Cardiac fibroblast (primary cell): ENCODE data around the gene PLAAT5.
A peak's percentile ranks its signal among the peaks of the same experiment; 100 is the strongest.

Experiments used
- DNase-seq, 2 donors: peaks; one replicate each; pipeline versions ENCODE4 v3.0.0 to v3.0.0-alpha.2; 2010; ENCODE audit warnings: low read depth in 2 of 2
- H3K4me3 ChIP-seq, 2 donors: replicated peaks in 1 of 2; 1 replicate in 1 of 2; 2 replicates in 1 of 2; pipeline ENCODE4 v1.5.1; 2011; ENCODE audit warnings: low read depth in 2 of 2, low read length in 2 of 2, mild to moderate bottlenecking in 2 of 2, moderate library complexity in 1 of 2
- TF ChIP-seq, protein P1 (sequence below): IDR thresholded peaks from one replicate; pipeline ENCODE4 v1.5.1; 2011; ENCODE audit warnings: low read depth, mild to moderate bottlenecking, low read length, inconsistent platforms

The PLAAT5 gene

DNA sequence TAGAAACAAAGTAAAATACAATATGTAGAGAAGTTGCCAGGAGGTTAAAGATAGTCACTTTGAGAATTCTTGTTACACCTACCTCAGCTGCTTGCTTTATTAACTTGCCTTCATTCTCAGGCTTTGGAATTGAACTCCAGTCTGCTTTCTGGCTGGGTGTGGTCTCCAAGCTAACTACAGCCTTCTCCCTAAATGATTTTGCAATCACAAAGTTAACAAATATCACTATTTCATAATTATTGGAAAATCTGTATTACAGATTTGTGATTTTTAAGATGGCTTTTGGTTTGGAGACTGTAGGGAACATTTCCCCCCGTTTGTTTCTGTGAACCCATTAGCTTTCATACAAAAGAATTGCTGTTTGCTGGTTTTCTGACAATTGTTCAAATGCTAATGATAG is 2.2 kb downstream of the PLAAT5 start:
- no peak overlapping the region for H3K4me3 ChIP-seq
- DNase-seq: peak in 1 of 2 donors; percentile 28
- TF ChIP-seq, protein P1, sequence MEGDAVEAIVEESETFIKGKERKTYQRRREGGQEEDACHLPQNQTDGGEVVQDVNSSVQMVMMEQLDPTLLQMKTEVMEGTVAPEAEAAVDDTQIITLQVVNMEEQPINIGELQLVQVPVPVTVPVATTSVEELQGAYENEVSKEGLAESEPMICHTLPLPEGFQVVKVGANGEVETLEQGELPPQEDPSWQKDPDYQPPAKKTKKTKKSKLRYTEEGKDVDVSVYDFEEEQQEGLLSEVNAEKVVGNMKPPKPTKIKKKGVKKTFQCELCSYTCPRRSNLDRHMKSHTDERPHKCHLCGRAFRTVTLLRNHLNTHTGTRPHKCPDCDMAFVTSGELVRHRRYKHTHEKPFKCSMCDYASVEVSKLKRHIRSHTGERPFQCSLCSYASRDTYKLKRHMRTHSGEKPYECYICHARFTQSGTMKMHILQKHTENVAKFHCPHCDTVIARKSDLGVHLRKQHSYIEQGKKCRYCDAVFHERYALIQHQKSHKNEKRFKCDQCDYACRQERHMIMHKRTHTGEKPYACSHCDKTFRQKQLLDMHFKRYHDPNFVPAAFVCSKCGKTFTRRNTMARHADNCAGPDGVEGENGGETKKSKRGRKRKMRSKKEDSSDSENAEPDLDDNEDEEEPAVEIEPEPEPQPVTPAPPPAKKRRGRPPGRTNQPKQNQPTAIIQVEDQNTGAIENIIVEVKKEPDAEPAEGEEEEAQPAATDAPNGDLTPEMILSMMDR: no peak

GRCh38 chr11:63485777-63486176 is 5.2 kb downstream of the PLAAT5 start:
- H3K4me3 ChIP-seq: no peak overlapping the region
- DNase-seq: no peak
- TF ChIP-seq, protein P1: no peak

DNA sequence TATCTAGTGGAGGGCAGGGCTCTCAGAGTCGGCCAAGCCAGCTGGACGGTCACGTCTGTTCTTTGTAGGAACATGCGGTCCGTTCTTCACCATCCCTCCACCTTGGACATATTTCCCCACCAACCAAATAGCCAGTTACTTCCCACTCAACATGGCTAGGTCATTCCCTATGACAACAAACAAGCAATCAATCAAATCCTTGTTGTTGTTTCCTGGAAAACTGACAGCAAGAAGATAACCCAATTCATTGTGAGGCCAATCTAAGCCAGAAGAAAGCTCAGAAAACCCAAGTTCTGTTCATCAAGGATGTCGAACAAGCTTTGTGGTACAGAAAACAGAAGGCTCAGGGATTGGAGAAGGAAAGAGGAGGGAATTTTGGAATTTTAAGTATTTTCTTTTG is 10.9 kb downstream of the PLAAT5 start:
- no peak overlapping the region for H3K4me3 ChIP-seq
- TF ChIP-seq, protein P1: no peak
- no peak for DNase-seq

DNA sequence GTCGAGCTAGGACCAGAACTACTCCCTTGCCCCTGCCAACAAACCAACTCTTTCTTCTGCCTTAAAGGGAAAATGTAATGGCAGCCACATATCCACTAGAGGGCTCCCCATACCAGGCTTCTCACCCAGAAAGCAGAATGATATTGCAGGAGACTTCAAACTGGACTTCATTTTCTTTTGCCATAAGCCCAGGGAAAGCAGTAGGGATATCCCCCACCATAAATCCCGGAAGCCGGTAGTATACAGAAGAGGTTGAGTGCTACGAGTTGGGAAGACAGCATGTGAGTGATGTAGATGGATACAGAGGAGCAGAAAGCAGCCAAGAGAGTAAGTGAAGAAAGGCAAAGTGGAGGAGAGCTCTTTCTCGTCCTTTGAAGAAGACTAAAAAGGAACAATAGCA is 12.1 kb downstream of the PLAAT5 start:
- peak; percentile 83 to 92 for DNase-seq
- TF ChIP-seq, protein P1: peak; percentile 86
- H3K4me3 ChIP-seq: no peak overlapping the region

- TF ChIP-seq, protein P1: no peak
- DNase-seq: peak in 1 of 2 donors; percentile 2
- no peak overlapping the region for H3K4me3 ChIP-seq
Observed at GRCh38 chr11:63476618-63477017, 14.3 kb downstream of the PLAAT5 start.

DNA sequence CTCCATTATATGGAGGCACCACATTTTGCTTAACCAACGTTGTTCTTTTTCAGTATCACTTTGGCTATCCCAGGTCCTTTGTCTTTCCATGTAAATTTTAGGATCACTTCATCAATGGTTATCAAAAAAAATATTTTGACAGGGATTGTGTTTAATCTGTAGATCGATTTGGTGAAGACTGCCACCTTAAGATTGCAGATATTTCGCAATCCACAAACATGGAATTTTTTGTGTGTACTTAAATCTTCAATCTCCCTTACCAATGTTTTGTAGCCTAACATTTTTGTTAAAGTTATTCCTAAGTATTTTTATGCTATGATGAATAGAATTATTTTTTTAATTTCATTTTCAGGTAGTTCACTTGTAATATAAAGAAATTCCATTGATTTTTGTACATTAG is 18.6 kb downstream of the PLAAT5 start:
- H3K4me3 ChIP-seq: no peak overlapping the region
- DNase-seq: no peak
- TF ChIP-seq, protein P1: no peak

DNA sequence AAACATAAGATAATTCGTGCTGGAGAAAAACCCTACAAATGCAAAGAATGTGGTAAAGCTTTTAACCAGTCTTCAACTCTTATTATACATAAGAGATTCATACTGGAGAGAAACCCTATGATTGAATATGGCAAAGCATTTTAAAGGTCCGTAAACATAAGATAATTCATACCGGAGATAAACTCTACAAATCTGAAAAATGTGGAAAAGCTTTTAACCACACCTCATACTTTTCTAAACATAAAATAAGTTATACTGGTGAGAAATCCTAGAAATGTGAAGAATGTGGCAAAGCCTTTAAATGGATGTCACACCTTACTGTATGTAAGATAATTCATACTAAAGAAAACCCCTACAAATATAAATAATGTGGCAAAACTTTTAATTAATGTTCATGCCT is 20.7 kb downstream of the PLAAT5 start:
- DNase-seq: no peak
- TF ChIP-seq, protein P1: no peak
- no peak overlapping the region for H3K4me3 ChIP-seq
